Mesodermal cell (in vitro differentiated cells): ENCODE data around the gene RPL32.
A peak's percentile ranks its signal among the peaks of the same experiment; 100 is the strongest.

Experiments used
- H3K27ac ChIP-seq: 2 replicates; pipeline ENCODE4 v1.7.0; 2013; ENCODE audit warnings: mild to moderate bottlenecking, low read depth, low read length, moderate library complexity; ENCODE audit not compliant: severe bottlenecking
- H3K36me3 ChIP-seq: 2 replicates; pipeline ENCODE4 v1.7.1; 2013; ENCODE audit warnings: mild to moderate bottlenecking, low read length, moderate library complexity; ENCODE audit not compliant: control insufficient read depth, insufficient read depth
- H3K4me1 ChIP-seq: one replicate; pipeline ENCODE4 v1.7.1; 2013; ENCODE audit warnings: mild to moderate bottlenecking, low read length; ENCODE audit not compliant: insufficient read depth, control insufficient read depth, poor library complexity, severe bottlenecking
- H3K4me3 ChIP-seq: 2 replicates; pipeline ENCODE4 v1.7.0; 2013; ENCODE audit warnings: low read length, control low read depth, mild to moderate bottlenecking; ENCODE audit not compliant: insufficient read depth, poor library complexity, severe bottlenecking; ENCODE audit errors: extremely low read depth
- H3K9me3 ChIP-seq: 2 replicates; pipeline ENCODE4 v1.7.1; 2013; ENCODE audit warnings: mild to moderate bottlenecking, low read length, moderate library complexity; ENCODE audit not compliant: control insufficient read depth
- WGBS, 2 experiments: methylation state at CpG; one replicate each; pipeline ENCODE4 v1.1.5; 2013; ENCODE audit warnings: missing lambda C conversion rate in 2 of 2; ENCODE audit not compliant: insufficient coverage in 2 of 2; 5-methylcytosine and 5-hydroxymethylcytosine counted together

Gene RPL32

GRCh38 chr3:12830785-12831156 lies 10.6 kb downstream of the RPL32 start:
- H3K4me3 ChIP-seq, result no peak overlapping the region
- peak overlapping the region; percentile 49 for H3K27ac ChIP-seq
- 100% methylated on average over 2 to 3 of the region's 4 CpGs for WGBS, 2 experiments
- peaks cover 53% of the 10 kb centered on the region for H3K36me3 ChIP-seq
- peaks cover 10% of the 10 kb centered on the region for H3K4me1 ChIP-seq
- H3K9me3 ChIP-seq, result no peaks in the 10 kb centered on the region

- H3K27ac ChIP-seq, result peak overlapping the region; percentile 49
- H3K4me3 ChIP-seq, result no peak overlapping the region
- peaks cover 10% of the 10 kb centered on the region for H3K4me1 ChIP-seq
- no peaks in the 10 kb centered on the region for H3K9me3 ChIP-seq
- 97% methylated on average over 13 to 16 of the region's 17 CpGs for WGBS, 2 experiments
- H3K36me3 ChIP-seq, result peaks cover 47% of the 10 kb centered on the region
Observed at GRCh38 chr3:12829886-12830784, 11.2 kb downstream of the RPL32 start.

- Histone ChIP-seq H3K4me1 (peaks cover 10% of the 10 kb centered on the region), H3K36me3 (peaks cover 40% of the 10 kb centered on the region), H3K4me3 (no peak overlapping the region), H3K27ac (no peak overlapping the region), H3K9me3 (no peaks in the 10 kb centered on the region)
- WGBS, 2 experiments, result no CpG with 5 or more reads among the region's 4 CpGs
Observed at GRCh38 chr3:12829404-12829803, 12.0 kb downstream of the RPL32 start.

- WGBS, 2 experiments, result 95 to 100% methylated on average over 2 to 3 of the region's 4 CpGs
- peaks cover 10% of the 10 kb centered on the region for H3K4me1 ChIP-seq
- no peak overlapping the region for H3K4me3 ChIP-seq
- H3K9me3 ChIP-seq, result no peaks in the 10 kb centered on the region
- H3K27ac ChIP-seq, result no peak overlapping the region
- peaks cover 33% of the 10 kb centered on the region for H3K36me3 ChIP-seq
Observed at GRCh38 chr3:12828751-12829150, 12.6 kb downstream of the RPL32 start.

- no peak overlapping the region for H3K27ac ChIP-seq
- WGBS, 2 experiments, result 91 to 100% methylated on average over 6 to 7 of the region's 8 CpGs
- H3K4me1 ChIP-seq, result peaks cover 5% of the 10 kb centered on the region
- H3K36me3 ChIP-seq, result no peaks in the 10 kb centered on the region
- no peak overlapping the region for H3K4me3 ChIP-seq
- H3K9me3 ChIP-seq, result no peaks in the 10 kb centered on the region
Observed at GRCh38 chr3:12825156-12825555, 16.2 kb downstream of the RPL32 start.

- Histone ChIP-seq H3K4me1 (no peaks in the 10 kb centered on the region), H3K9me3 (no peaks in the 10 kb centered on the region), H3K4me3 (no peak overlapping the region), H3K27ac (no peak overlapping the region), H3K36me3 (no peaks in the 10 kb centered on the region)
- 95 to 100% methylated on average over 2 to 7 of the region's 7 CpGs for WGBS, 2 experiments
Observed at GRCh38 chr3:12824299-12824698, 17.1 kb downstream of the RPL32 start.

GRCh38 chr3:12822725-12823373 lies 18.5 kb downstream of the RPL32 start:
- no peaks in the 10 kb centered on the region for H3K36me3 ChIP-seq
- no peak overlapping the region for H3K4me3 ChIP-seq
- H3K9me3 ChIP-seq, result no peaks in the 10 kb centered on the region
- 63 to 73% methylated on average over 5 of the region's 8 CpGs for WGBS, 2 experiments
- no peak overlapping the region for H3K27ac ChIP-seq
- no peaks in the 10 kb centered on the region for H3K4me1 ChIP-seq

GRCh38 chr3:12818773-12819172 lies 22.6 kb downstream of the RPL32 start:
- H3K9me3 ChIP-seq, result no peaks in the 10 kb centered on the region
- peaks cover 4% of the 10 kb centered on the region for H3K36me3 ChIP-seq
- no peak overlapping the region for H3K27ac ChIP-seq
- H3K4me3 ChIP-seq, result no peak overlapping the region
- no peaks in the 10 kb centered on the region for H3K4me1 ChIP-seq
- WGBS, 2 experiments, result 82 to 87% methylated on average over 3 to 4 of the region's 5 CpGs

- no peak overlapping the region for H3K4me3 ChIP-seq
- WGBS, 2 experiments, result 88 to 94% methylated on average over 8 of the region's 8 CpGs
- no peaks in the 10 kb centered on the region for H3K9me3 ChIP-seq
- no peak overlapping the region for H3K27ac ChIP-seq
- peaks cover 4% of the 10 kb centered on the region for H3K36me3 ChIP-seq
- no peaks in the 10 kb centered on the region for H3K4me1 ChIP-seq
Observed at GRCh38 chr3:12818273-12818672, 23.1 kb downstream of the RPL32 start.

GRCh38 chr3:12817343-12817710 lies 24.0 kb downstream of the RPL32 start:
- 93 to 98% methylated on average over 16 of the region's 16 CpGs for WGBS, 2 experiments

More at GRCh38 chr3:12817343-12817710, 24.0 kb downstream of the RPL32 start:
- no peaks in the 10 kb centered on the region for H3K9me3 ChIP-seq
- H3K4me1 ChIP-seq, result no peaks in the 10 kb centered on the region
- H3K4me3 ChIP-seq, result no peak overlapping the region
- H3K36me3 ChIP-seq, result peaks cover 4% of the 10 kb centered on the region
- H3K27ac ChIP-seq, result no peak overlapping the region
